ENCODE measurements around the gene COPS9. TPM values are rescaled to one million over a fixed set of nuclear protein-coding genes. Genes with fewer than 3 reads are reported as not detected.

The COPS9 gene
- total and polyA plus RNA-seq, 2 donors (not counting 1 experiment from before 2014, with no cell fraction given): 104 to 176 TPM

- no peaks in the 10 kb centered on the region for H3K36me3 ChIP-seq (ENCODE audit: control insufficient read depth, insufficient read depth, low read length)
- DNase-seq (ENCODE audit: low read depth in 2 of 2): no peak
These were observed 26.4 kb upstream of the COPS9 start for GRCh38 chr2:240162531-240162930.

GRCh38 chr2:240162032-240162431, 25.9 kb upstream of the COPS9 start:
- TF ChIP-seq EZH2 (IDR thresholded peaks at IDR 0.05; ENCODE audit: low read length, missing control alignments): no peak
- TF ChIP-seq CTCF (conservative IDR thresholded peaks at IDR 0.05 in 1 of 2, IDR thresholded peaks at IDR 0.05 in 1 of 2; ENCODE audit: low read depth in 1 of 2, low read length in 2 of 2): no peak
- Histone ChIP-seq H3K36me3 (ENCODE audit: control insufficient read depth, insufficient read depth, low read length) (no peaks in the 10 kb centered on the region), H4K20me1 (ENCODE audit: control insufficient read depth, extremely low read depth, insufficient read depth, low read length) (no peaks in the 10 kb centered on the region), H3K27me3 (ENCODE audit: control insufficient read depth, insufficient read depth, low read length) (no peaks in the 10 kb centered on the region), H3K79me2 (ENCODE audit: control insufficient read depth, insufficient read depth, low read length) (no peaks in the 10 kb centered on the region), H3K27ac (ENCODE audit: insufficient read depth, low read length) (no peak overlapping the region), H3K4me2 (ENCODE audit: extremely low read depth, insufficient read depth, low read length) (no peak overlapping the region), H2AFZ (ENCODE audit: low read length) (no peak overlapping the region), H3K4me3 (replicated peaks in 1 of 4; ENCODE audit: control extremely low read depth in 1 of 4, insufficient read depth in 1 of 4, low read depth in 3 of 4, low read length in 4 of 4) (no peak overlapping the region), H3K4me1 (ENCODE audit: control insufficient read depth, extremely low read depth, insufficient read depth, low read length) (no peaks in the 10 kb centered on the region), H3K9ac (ENCODE audit: insufficient read depth, low read length) (no peak overlapping the region), H3K9me3 (ENCODE audit: control insufficient read depth, insufficient read depth, low read depth, low read length) (no peaks in the 10 kb centered on the region)
- DNase-seq (ENCODE audit: low read depth in 2 of 2): no peak

More at GRCh38 chr2:240162531-240162930, 26.4 kb upstream of the COPS9 start:
- Histone ChIP-seq H2AFZ (ENCODE audit: low read length) (no peak overlapping the region), H3K4me2 (ENCODE audit: extremely low read depth, insufficient read depth, low read length) (no peak overlapping the region), H3K27me3 (ENCODE audit: control insufficient read depth, insufficient read depth, low read length) (no peaks in the 10 kb centered on the region), H3K9me3 (ENCODE audit: control insufficient read depth, insufficient read depth, low read depth, low read length) (no peaks in the 10 kb centered on the region), H3K4me1 (ENCODE audit: control insufficient read depth, extremely low read depth, insufficient read depth, low read length) (no peaks in the 10 kb centered on the region), H3K79me2 (ENCODE audit: control insufficient read depth, insufficient read depth, low read length) (no peaks in the 10 kb centered on the region), H3K4me3 (replicated peaks in 1 of 4; ENCODE audit: control extremely low read depth in 1 of 4, insufficient read depth in 1 of 4, low read depth in 3 of 4, low read length in 4 of 4) (no peak overlapping the region), H4K20me1 (ENCODE audit: control insufficient read depth, extremely low read depth, insufficient read depth, low read length) (no peaks in the 10 kb centered on the region), H3K9ac (ENCODE audit: insufficient read depth, low read length) (no peak overlapping the region), H3K27ac (ENCODE audit: insufficient read depth, low read length) (no peak overlapping the region)
- TF ChIP-seq CTCF (conservative IDR thresholded peaks at IDR 0.05 in 1 of 2, IDR thresholded peaks at IDR 0.05 in 1 of 2; ENCODE audit: low read depth in 1 of 2, low read length in 2 of 2) (no peak), EZH2 (IDR thresholded peaks at IDR 0.05; ENCODE audit: low read length, missing control alignments) (no peak)

- no peaks in the 10 kb centered on the region for H3K27me3 ChIP-seq (ENCODE audit: control insufficient read depth, insufficient read depth, low read length)
- no peaks in the 10 kb centered on the region for H3K4me1 ChIP-seq (ENCODE audit: control insufficient read depth, extremely low read depth, insufficient read depth, low read length)
- H3K36me3 ChIP-seq (ENCODE audit: control insufficient read depth, insufficient read depth, low read length): no peaks in the 10 kb centered on the region
- no peak for DNase-seq (ENCODE audit: low read depth in 2 of 2)
- H3K4me2 ChIP-seq (ENCODE audit: extremely low read depth, insufficient read depth, low read length): no peak overlapping the region
- H3K79me2 ChIP-seq (ENCODE audit: control insufficient read depth, insufficient read depth, low read length): no peaks in the 10 kb centered on the region
- H3K4me3 ChIP-seq (replicated peaks in 1 of 4; ENCODE audit: control extremely low read depth in 1 of 4, insufficient read depth in 1 of 4, low read depth in 3 of 4, low read length in 4 of 4): no peak overlapping the region
- no peak overlapping the region for H2AFZ ChIP-seq (ENCODE audit: low read length)
- TF ChIP-seq CTCF (conservative IDR thresholded peaks at IDR 0.05 in 1 of 2, IDR thresholded peaks at IDR 0.05 in 1 of 2; ENCODE audit: low read depth in 1 of 2, low read length in 2 of 2) (no peak), EZH2 (IDR thresholded peaks at IDR 0.05; ENCODE audit: low read length, missing control alignments) (no peak)
- H3K9me3 ChIP-seq (ENCODE audit: control insufficient read depth, insufficient read depth, low read depth, low read length): no peaks in the 10 kb centered on the region
- no peak overlapping the region for H3K27ac ChIP-seq (ENCODE audit: insufficient read depth, low read length)
- no peaks in the 10 kb centered on the region for H4K20me1 ChIP-seq (ENCODE audit: control insufficient read depth, extremely low read depth, insufficient read depth, low read length)
- no peak overlapping the region for H3K9ac ChIP-seq (ENCODE audit: insufficient read depth, low read length)
These were observed 25.1 kb upstream of the COPS9 start for GRCh38 chr2:240161087-240161750.

All from fibroblast of lung (primary cell).